ENCODE measurements around the gene MPL. TPM values are rescaled to one million over a fixed set of nuclear protein-coding genes. Genes with fewer than 3 reads are reported as not detected.
"Not testable (repeated sequence)": the region's sequence is repeated elsewhere in the genome, so short reads cannot be mapped to it uniquely, and the experiment has no call there.

MPL gene
- total and polyA plus RNA-seq, 2 experiments from 2014 or later = 0.16 TPM; not detected in 1

DNA sequence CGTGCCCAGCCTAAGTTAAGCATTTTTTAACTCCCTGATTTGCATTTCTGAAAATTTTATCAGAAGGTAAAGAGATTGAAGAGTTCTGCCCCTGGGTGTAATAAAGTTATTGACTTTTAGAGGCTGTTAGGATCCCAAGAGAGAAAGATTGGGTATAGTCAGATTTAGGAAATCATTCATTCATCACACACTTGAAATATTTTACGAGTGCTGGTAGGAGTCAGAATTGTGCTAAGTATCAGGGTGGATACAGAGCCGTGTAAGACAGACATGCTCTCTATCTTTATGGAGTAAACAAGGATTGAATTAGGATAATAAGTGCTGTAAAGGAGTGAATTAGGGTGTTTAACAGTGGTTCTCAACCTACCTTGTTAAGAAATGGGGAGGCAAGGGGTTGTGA is 55.1 kb downstream of the MPL start:
- Histone ChIP-seq H3K9me2 (replicated peaks; ENCODE audit: insufficient read depth) (no peaks in the 10 kb centered on the region), H3K4me3 (no peak overlapping the region), H3K27ac (no peak overlapping the region), H3K4me2 (no peak overlapping the region), H4K20me1 (ENCODE audit: insufficient read depth, poor library complexity, severe bottlenecking) (peaks cover 8% of the 10 kb centered on the region), H3K27me3 (no peaks in the 10 kb centered on the region), H2AFZ (no peak overlapping the region), H3K79me2 (peaks cover 80% of the 10 kb centered on the region), H3K4me1 (ENCODE audit: insufficient read depth) (peaks cover 19% of the 10 kb centered on the region), H3K9me3 (ENCODE audit: low read depth) (no peaks in the 10 kb centered on the region), H3K36me3 (replicated peaks; ENCODE audit: insufficient read depth, low read depth) (no peaks in the 10 kb centered on the region)
- 60% methylated on average over 3 of the region's 3 CpGs for WGBS (ENCODE audit: low lambda C conversion rate, missing lambda C conversion rate)
- no peak for DNase-seq (ENCODE audit: low spot score)
- TF ChIP-seq EZH2 (IDR thresholded peaks at IDR 0.05; ENCODE audit: borderline replicate concordance) (no peak), EZH2phosphoT487 (IDR thresholded peaks at IDR 0.05; ENCODE audit: low read depth, severe bottlenecking, unreplicated experiment) (no peak)
- TF ChIP-seq, protein P1, sequence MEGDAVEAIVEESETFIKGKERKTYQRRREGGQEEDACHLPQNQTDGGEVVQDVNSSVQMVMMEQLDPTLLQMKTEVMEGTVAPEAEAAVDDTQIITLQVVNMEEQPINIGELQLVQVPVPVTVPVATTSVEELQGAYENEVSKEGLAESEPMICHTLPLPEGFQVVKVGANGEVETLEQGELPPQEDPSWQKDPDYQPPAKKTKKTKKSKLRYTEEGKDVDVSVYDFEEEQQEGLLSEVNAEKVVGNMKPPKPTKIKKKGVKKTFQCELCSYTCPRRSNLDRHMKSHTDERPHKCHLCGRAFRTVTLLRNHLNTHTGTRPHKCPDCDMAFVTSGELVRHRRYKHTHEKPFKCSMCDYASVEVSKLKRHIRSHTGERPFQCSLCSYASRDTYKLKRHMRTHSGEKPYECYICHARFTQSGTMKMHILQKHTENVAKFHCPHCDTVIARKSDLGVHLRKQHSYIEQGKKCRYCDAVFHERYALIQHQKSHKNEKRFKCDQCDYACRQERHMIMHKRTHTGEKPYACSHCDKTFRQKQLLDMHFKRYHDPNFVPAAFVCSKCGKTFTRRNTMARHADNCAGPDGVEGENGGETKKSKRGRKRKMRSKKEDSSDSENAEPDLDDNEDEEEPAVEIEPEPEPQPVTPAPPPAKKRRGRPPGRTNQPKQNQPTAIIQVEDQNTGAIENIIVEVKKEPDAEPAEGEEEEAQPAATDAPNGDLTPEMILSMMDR (IDR thresholded peaks at IDR 0.05; ENCODE audit: poor library complexity) = no peak

- peaks cover 6% of the 10 kb centered on the region for H3K4me1 ChIP-seq (ENCODE audit: insufficient read depth)
- TF ChIP-seq EZH2 (IDR thresholded peaks at IDR 0.05; ENCODE audit: borderline replicate concordance) = no peak
- TF ChIP-seq, protein P1 (IDR thresholded peaks at IDR 0.05; ENCODE audit: poor library complexity) = no peak
- TF ChIP-seq EZH2phosphoT487 (IDR thresholded peaks at IDR 0.05; ENCODE audit: low read depth, severe bottlenecking, unreplicated experiment) = no peak
- H3K4me3 ChIP-seq = no peak overlapping the region
- no peak overlapping the region for H3K4me2 ChIP-seq
- no peak overlapping the region for H2AFZ ChIP-seq
- H3K27me3 ChIP-seq = no peaks in the 10 kb centered on the region
- H3K36me3 ChIP-seq (replicated peaks; ENCODE audit: insufficient read depth, low read depth) = no peaks in the 10 kb centered on the region
- H3K9me2 ChIP-seq (replicated peaks; ENCODE audit: insufficient read depth) = no peaks in the 10 kb centered on the region
- 90% methylated on average over 4 of the region's 4 CpGs for WGBS (ENCODE audit: low lambda C conversion rate, missing lambda C conversion rate)
- no peaks in the 10 kb centered on the region for H4K20me1 ChIP-seq (ENCODE audit: insufficient read depth, poor library complexity, severe bottlenecking)
- no peak overlapping the region for H3K27ac ChIP-seq
- no peak for DNase-seq (ENCODE audit: low spot score)
- H3K9me3 ChIP-seq (ENCODE audit: low read depth) = no peaks in the 10 kb centered on the region
- peaks cover 74% of the 10 kb centered on the region for H3K79me2 ChIP-seq
Observed at GRCh38 chr1:43395523-43395922, 57.9 kb downstream of the MPL start.

GRCh38 chr1:43396059-43396458 is 58.4 kb downstream of the MPL start:
- Histone ChIP-seq H3K27ac (no peak overlapping the region), H3K79me2 (peaks cover 69% of the 10 kb centered on the region), H3K27me3 (no peaks in the 10 kb centered on the region), H3K4me2 (no peak overlapping the region), H4K20me1 (ENCODE audit: insufficient read depth, poor library complexity, severe bottlenecking) (no peaks in the 10 kb centered on the region), H3K4me3 (no peak overlapping the region), H3K9me3 (ENCODE audit: low read depth) (no peaks in the 10 kb centered on the region), H3K36me3 (replicated peaks; ENCODE audit: insufficient read depth, low read depth) (no peaks in the 10 kb centered on the region), H3K4me1 (ENCODE audit: insufficient read depth) (peaks cover 1% of the 10 kb centered on the region), H3K9me2 (replicated peaks; ENCODE audit: insufficient read depth) (no peaks in the 10 kb centered on the region), H2AFZ (no peak overlapping the region)
- TF ChIP-seq, protein P1 (IDR thresholded peaks at IDR 0.05; ENCODE audit: poor library complexity) = no peak
- TF ChIP-seq EZH2 (IDR thresholded peaks at IDR 0.05; ENCODE audit: borderline replicate concordance) = no peak
- TF ChIP-seq EZH2phosphoT487 (IDR thresholded peaks at IDR 0.05; ENCODE audit: low read depth, severe bottlenecking, unreplicated experiment) = no peak
- DNase-seq (ENCODE audit: low spot score) = no peak
- WGBS (ENCODE audit: low lambda C conversion rate, missing lambda C conversion rate) = 50% methylated on average over 1 of the region's 1 CpG

GRCh38 chr1:43398227-43398626 is 60.6 kb downstream of the MPL start:
- Histone ChIP-seq H3K9me2 (replicated peaks; ENCODE audit: insufficient read depth) (no peaks in the 10 kb centered on the region), H3K4me1 (ENCODE audit: insufficient read depth) (no peaks in the 10 kb centered on the region), H3K27me3 (no peaks in the 10 kb centered on the region), H3K4me3 (no peak overlapping the region), H3K36me3 (replicated peaks; ENCODE audit: insufficient read depth, low read depth) (no peaks in the 10 kb centered on the region), H3K9me3 (ENCODE audit: low read depth) (no peaks in the 10 kb centered on the region), H3K27ac (no peak overlapping the region), H4K20me1 (ENCODE audit: insufficient read depth, poor library complexity, severe bottlenecking) (no peaks in the 10 kb centered on the region), H3K4me2 (no peak overlapping the region), H3K79me2 (peaks cover 53% of the 10 kb centered on the region), H2AFZ (no peak overlapping the region)
- WGBS (ENCODE audit: low lambda C conversion rate, missing lambda C conversion rate) = 97% methylated on average over 3 of the region's 3 CpGs
- DNase-seq (ENCODE audit: low spot score) = no peak
- TF ChIP-seq, protein P1 (IDR thresholded peaks at IDR 0.05; ENCODE audit: poor library complexity) = no peak
- TF ChIP-seq EZH2 (IDR thresholded peaks at IDR 0.05; ENCODE audit: borderline replicate concordance) (no peak), EZH2phosphoT487 (IDR thresholded peaks at IDR 0.05; ENCODE audit: low read depth, severe bottlenecking, unreplicated experiment) (no peak)

DNA sequence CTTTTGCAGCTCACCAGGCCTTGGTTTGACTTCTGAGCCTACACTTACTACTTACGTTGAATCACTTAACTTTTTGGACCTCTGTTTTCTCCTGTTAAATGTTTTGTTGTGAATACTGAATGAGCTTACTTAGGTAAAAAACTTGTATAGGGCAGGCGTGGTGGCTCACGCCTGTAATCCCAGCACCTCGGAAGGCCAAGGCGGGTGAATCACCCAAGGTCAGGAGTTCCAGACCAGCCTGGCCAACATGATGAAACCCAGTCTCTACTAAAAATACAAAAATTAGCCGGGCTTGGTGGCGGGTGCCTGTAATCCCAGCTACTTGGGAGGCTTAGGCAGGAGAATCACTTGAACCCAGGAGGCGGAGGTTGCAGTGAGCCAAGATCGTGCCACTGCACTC is 62.8 kb downstream of the MPL start:
- peaks cover 40% of the 10 kb centered on the region for H3K79me2 ChIP-seq
- H3K4me2 ChIP-seq; H4K20me1 ChIP-seq (ENCODE audit: insufficient read depth, poor library complexity, severe bottlenecking); H3K9me2 ChIP-seq (replicated peaks; ENCODE audit: insufficient read depth); H3K4me1 ChIP-seq (ENCODE audit: insufficient read depth); H3K27me3 ChIP-seq; H3K4me3 ChIP-seq; H3K36me3 ChIP-seq (replicated peaks; ENCODE audit: insufficient read depth, low read depth); H2AFZ ChIP-seq; H3K9me3 ChIP-seq (ENCODE audit: low read depth); H3K27ac ChIP-seq; DNase-seq (ENCODE audit: low spot score): not testable (repeated sequence)
- WGBS (ENCODE audit: low lambda C conversion rate, missing lambda C conversion rate) = 97% methylated on average over 9 of the region's 9 CpGs

All from hepatocyte (in vitro differentiated cells).